Superior temporal gyrus (tissue), 1 donor: ENCODE data around the gene ABR.

Experiments
- DNase-seq: peaks from one replicate; pipeline ENCODE4 v3.0.0-alpha.2; 2016; ENCODE audit errors: extremely low spot score

ABR gene

DNA sequence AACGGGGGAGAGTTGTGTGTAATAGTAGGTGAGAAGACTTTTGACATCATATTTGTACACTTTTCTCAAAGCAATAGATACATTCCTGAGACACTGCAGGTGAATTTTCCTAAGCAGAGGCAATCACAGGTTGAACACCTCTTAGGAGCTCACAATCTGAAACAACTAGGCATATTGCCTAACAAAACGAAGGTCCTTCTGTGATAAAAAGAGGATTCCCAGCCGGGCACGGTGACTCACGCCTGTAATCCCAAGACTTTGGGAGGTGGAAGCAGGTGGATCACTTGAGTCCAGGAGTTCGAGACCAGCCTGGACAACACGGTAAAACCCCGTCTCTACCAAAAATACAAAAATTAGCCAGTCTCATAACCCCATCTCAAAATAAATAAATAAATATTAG lies 217.6 kb downstream of the ABR start:
- no peak for DNase-seq

GRCh38 chr17:958712-959451 lies 220.9 kb downstream of the ABR start:
- no peak for DNase-seq

GRCh38 chr17:957856-958421 lies 221.8 kb downstream of the ABR start:
- no peak for DNase-seq

DNA sequence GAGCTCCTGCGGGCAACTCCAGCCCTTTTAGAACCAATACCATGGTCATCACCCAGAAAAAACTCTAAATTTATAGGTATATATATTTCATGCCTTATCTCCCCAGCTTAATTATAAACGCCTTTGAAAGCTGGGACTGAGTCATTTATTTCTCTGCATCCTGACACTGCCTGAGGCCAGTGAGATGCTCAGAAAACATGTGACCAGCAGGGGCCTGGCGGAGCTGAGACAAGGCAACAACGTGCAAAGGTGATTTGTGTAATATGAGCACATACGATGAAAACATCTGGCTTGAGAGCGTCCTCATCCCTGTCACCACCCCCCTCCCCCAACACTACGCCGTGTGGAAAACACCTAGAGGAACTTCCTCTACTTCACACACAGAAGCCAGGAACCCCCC lies 222.9 kb downstream of the ABR start:
- DNase-seq, result no peak

DNA sequence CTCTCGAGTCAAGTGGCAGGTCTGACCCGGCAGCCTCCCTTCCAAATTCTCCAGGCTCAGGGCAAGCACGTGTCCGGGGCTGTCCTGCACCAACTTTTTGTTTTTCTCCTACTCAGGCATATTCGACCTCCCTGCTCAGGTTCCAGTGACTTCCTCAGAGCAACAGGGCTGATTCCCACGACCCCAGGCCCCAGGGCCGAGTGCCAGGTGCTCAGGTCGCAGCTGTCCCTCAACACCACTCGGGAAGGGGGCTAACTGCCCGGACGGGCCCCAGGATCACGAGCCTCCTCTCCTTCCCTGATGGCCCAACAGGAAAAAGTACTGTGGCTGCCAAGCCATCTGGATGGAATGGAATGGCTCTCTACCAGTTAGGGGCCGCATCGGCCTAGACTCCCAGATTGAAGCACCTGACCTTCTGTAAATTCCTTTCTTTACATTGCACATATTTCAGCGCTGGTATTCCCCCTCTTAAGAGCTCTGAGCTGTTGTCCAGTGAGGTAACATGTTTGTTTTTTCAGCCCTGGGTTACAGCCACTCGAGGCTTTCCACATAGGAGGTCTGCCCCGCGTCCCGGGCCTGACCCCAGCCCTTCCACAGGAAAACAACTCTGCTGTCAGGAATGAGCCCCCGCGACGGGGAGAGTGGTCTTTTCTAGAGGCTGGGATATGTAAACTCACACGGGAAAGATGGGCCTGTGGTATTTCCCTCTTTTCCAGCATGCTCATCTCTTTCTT lies 225.2 kb downstream of the ABR start:
- no peak for DNase-seq

DNA sequence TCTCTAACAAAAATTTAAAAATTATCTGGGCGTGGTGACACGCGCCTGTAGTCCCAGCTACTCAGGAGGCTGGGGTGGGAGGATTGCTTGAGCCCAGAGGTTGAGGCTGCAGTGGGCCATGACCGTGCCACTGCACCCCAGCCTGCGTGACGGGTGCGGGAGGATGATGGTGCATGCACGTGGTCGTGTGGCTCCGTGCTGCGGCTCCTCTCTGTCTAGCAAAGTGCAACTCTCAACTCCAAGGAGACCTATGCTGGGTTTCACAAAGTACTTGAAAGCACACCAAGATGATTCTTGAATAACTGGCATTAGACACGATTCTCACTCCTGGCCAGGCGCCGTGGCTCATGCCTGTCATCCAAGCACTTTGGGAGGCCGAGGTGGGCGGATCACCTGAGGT lies 226.0 kb downstream of the ABR start:
- DNase-seq, result no peak
